GM18861 (cell line): ENCODE results near the gene CCNC.

Source experiments
- ATAC-seq: cut with Tn5 transposase; IDR thresholded peaks from one replicate; pipeline ENCODE4 v1.9.1; 2021; ENCODE audit not compliant: unreplicated experiment

The CCNC gene

GRCh38 chr6:99550046-99550748 lies 18.3 kb downstream of the CCNC start:
- ATAC-seq, result no peak

- no peak for ATAC-seq
Observed at GRCh38 chr6:99548706-99549105, 19.8 kb downstream of the CCNC start.

GRCh38 chr6:99547526-99547925 lies 20.9 kb downstream of the CCNC start:
- ATAC-seq, result no peak

- no peak for ATAC-seq
Observed at GRCh38 chr6:99545442-99545841, 23.0 kb downstream of the CCNC start.

DNA sequence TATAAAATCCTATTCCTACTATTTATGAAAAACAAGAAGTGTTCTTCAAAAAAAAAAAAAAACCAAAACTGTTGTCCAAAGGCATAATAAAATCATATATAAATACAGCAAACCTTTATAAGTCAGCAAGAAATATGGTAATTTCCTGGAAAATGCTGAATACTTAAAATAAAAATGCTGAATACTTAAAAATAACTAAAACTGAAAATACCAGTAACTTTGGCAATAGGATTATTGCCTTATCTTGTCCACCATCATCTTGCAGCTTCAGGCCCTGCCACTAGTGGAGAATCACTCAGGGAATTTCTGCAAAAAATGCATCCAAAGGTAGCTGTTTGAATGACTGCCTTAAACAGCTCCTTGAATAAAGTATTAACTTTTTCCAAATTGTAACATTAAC lies 24.5 kb downstream of the CCNC start:
- ATAC-seq, result no peak

- no peak for ATAC-seq
Observed at GRCh38 chr6:99530627-99531026, 37.8 kb downstream of the CCNC start.

GRCh38 chr6:99522531-99522930 lies 45.9 kb downstream of the CCNC start:
- ATAC-seq, result no peak

- peak; percentile 15 for ATAC-seq
Observed at GRCh38 chr6:99521633-99522151, 46.8 kb downstream of the CCNC start.

DNA sequence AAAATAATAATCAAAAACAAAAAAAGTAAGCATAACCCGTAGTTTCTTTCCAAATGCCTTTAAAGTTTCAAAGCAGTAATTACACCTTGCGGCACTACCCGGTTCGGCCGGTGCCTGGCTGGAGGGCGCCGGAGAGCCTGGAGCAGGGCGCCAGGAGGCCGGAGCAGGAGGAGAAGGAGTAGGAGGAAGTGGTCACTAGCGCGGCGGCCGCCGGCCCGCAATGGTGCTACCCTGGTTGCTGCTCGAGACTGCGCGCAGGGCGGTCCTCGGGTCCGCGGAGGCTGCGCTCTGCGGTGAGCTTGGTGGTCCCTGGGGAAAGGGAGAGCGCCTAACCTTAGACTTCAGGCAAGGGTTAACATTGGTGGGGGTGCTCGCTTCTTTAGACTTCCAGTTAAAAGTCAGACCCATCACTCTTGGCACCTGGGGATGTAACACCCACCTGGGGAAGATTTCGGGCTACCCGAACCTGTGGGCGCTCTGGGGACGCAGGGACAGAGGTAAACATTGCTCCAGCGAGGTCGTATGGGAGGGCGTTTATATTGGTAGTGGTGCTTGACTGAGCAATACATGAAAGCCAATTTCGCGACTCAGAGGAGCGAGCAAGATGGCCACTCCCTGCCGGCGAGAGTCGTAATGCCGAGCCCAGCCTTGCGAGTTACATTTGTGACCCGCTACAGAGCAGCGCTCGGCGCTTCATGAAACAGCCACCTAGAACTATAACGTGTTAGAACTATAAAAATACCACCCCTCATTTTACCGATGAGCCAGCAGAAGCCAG lies 47.4 kb downstream of the CCNC start:
- ATAC-seq, result peak; percentile 95

DNA sequence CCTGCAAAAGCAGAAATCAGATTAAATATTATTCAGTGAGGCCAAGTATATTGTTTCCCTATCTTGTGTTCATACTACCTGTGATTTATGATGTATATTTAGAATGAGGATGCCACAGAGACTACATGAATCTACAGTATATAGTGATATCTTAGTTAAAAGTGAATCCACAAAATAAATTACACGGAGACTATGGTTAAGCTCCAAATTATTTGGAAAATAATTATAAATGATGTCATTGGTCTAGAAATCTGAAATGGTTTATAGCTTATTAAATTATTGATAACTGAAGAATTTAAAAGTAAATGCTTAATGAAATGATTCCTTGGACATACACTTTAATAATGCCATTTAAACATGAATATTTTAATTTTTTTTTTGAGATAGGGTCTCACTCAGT lies 49.0 kb downstream of the CCNC start:
- no peak for ATAC-seq

GRCh38 chr6:99514089-99514488 lies 54.4 kb downstream of the CCNC start:
- no peak for ATAC-seq

- no peak for ATAC-seq
Observed at GRCh38 chr6:99512033-99512432, 56.4 kb downstream of the CCNC start.

GRCh38 chr6:99507648-99508047 lies 60.8 kb downstream of the CCNC start:
- ATAC-seq, result no peak

GRCh38 chr6:99501762-99502161 lies 66.7 kb downstream of the CCNC start:
- ATAC-seq, result no peak

DNA sequence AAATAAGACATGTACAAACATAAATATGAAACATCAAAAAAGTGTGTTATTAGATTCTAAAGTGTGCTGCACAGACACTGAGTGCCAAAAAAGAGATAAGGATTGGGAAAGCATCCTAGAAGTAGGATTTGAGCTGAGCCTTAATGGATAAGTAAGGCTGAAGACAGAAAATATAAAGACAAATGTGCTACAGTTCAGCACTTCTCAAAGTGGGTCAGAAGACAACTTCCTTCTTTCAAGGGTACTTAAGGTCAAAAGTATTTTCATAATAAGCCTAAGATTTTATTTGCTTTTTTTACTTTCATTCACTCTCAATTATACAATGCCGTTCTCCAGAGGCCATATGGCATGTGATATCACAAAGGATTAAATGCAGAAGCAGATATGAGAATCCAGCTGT lies 70.0 kb downstream of the CCNC start:
- ATAC-seq, result no peak

DNA sequence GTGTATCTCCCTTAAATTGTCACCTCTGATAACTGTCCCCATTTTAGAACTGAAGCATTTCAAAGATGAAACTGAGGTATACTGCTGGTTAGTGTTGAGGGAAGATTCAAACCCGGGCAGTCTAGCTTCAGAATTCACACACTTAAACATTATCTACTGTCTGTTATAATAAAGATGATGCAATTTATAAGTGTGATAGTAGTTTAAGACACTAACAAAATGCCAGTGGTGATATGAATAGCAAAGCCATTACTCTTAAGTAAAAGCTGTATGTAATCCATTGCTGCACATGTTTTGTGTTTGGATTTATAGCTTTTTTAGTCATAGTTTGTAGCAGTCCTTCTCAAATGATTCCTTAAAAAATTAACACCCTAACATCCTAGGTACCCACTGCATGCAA lies 73.0 kb downstream of the CCNC start:
- no peak for ATAC-seq
